Osteoblast (primary cell): ENCODE results near the gene HLA-DPA1. TPM values are rescaled to one million over a fixed set of nuclear protein-coding genes. Genes with fewer than 3 reads are reported as not detected.

Experiments used
- DNase-seq: peaks from one replicate; pipeline ENCODE4 v3.0.0; 2011; ENCODE audit warnings: low spot score, mixed read lengths; ENCODE audit not compliant: insufficient read length; ENCODE audit errors: missing footprints
- H2AFZ ChIP-seq: 2 replicates; pipeline ENCODE4 v1.6.0; 2011; ENCODE audit warnings: mild to moderate bottlenecking, low read length
- H3K27ac ChIP-seq: 2 replicates; pipeline ENCODE4 v1.5.1; 2011; ENCODE audit warnings: mild to moderate bottlenecking, low read depth, low read length, moderate library complexity
- H3K27me3 ChIP-seq: 2 replicates; pipeline ENCODE4 v1.6.0; 2012; ENCODE audit warnings: mild to moderate bottlenecking, control low read depth, inconsistent platforms, low read length, moderate library complexity; ENCODE audit not compliant: insufficient read depth
- H3K36me3 ChIP-seq: 2 replicates; pipeline ENCODE4 v1.5.1; 2011; ENCODE audit warnings: mild to moderate bottlenecking, low read length, control low read depth, moderate library complexity; ENCODE audit not compliant: insufficient read depth
- H3K4me1 ChIP-seq: 2 replicates; pipeline ENCODE4 v1.5.1; 2011; ENCODE audit warnings: mild to moderate bottlenecking, low read length, control low read depth, moderate library complexity; ENCODE audit not compliant: insufficient read depth
- H3K4me2 ChIP-seq: 2 replicates; pipeline ENCODE4 v1.6.0; 2011; ENCODE audit warnings: mild to moderate bottlenecking, low read length; ENCODE audit not compliant: insufficient read depth
- H3K4me3 ChIP-seq: fragments of 200-600 bp; sonication (generic); 3 replicates; pipeline ENCODE4 v1.5.1; 2012; ENCODE audit warnings: mild to moderate bottlenecking, low read length, inconsistent platforms; ENCODE audit not compliant: insufficient read depth
- H3K79me2 ChIP-seq: 2 replicates; pipeline ENCODE4 v1.6.0; 2012; ENCODE audit warnings: mild to moderate bottlenecking, low read length, control low read depth, inconsistent platforms; ENCODE audit not compliant: insufficient read depth
- H3K9me3 ChIP-seq: 2 replicates; pipeline ENCODE4 v1.5.1; 2011; ENCODE audit warnings: low read depth, low read length, control low read depth
- H4K20me1 ChIP-seq: 2 replicates; pipeline ENCODE4 v1.6.0; 2012; ENCODE audit warnings: mild to moderate bottlenecking, low read length, control low read depth; ENCODE audit not compliant: insufficient read depth
- CTCF ChIP-seq: IDR thresholded peaks from 2 replicates; pipeline ENCODE4 v1.5.1; 2011; ENCODE audit warnings: mild to moderate bottlenecking, low read depth, low read length, moderate library complexity; ENCODE audit errors: extremely low read depth
- total RNA-seq: library from RNA; depleted of rRNA; stranded (reverse); fragments of >200 nt; gene quantifications from 2 replicates; pipeline ENCODE4 v1.2.3, GENCODE V29; 2012

The HLA-DPA1 gene
- total RNA-seq, 1 donor: 5.4 TPM

DNA sequence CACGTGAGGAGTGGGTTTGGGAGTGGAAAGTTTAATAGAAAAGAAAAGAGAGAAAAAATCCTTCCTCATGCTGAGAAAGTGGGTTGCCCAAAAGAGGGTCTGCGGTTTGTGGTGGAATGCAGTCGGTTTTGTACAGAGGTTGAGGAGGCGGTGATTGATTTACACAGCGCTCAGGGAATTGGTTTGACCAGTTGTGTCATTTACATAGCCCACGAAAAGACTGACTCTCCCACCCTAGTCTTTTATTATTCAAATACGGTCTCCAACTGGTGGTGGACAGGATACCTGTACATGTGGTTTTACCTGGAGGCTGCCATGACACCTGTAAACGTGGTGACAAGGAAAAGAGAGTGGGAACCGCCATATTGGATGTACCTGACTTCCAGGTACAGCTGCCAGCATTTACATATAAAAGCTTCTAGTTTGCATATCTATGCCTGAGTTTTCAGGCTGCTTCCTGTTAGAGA lies 44.4 kb upstream of the HLA-DPA1 start:
- Histone ChIP-seq H3K4me2 (no peak overlapping the region), H3K4me1 (no peaks in the 10 kb centered on the region), H3K36me3 (no peaks in the 10 kb centered on the region), H3K27me3 (peaks cover 69% of the 10 kb centered on the region), H4K20me1 (peaks cover 3% of the 10 kb centered on the region), H3K4me3 (no peak overlapping the region), H2AFZ (no peak overlapping the region), H3K27ac (no peak overlapping the region), H3K9me3 (no peaks in the 10 kb centered on the region), H3K79me2 (no peaks in the 10 kb centered on the region)
- TF ChIP-seq CTCF: no peak
- no peak for DNase-seq

DNA sequence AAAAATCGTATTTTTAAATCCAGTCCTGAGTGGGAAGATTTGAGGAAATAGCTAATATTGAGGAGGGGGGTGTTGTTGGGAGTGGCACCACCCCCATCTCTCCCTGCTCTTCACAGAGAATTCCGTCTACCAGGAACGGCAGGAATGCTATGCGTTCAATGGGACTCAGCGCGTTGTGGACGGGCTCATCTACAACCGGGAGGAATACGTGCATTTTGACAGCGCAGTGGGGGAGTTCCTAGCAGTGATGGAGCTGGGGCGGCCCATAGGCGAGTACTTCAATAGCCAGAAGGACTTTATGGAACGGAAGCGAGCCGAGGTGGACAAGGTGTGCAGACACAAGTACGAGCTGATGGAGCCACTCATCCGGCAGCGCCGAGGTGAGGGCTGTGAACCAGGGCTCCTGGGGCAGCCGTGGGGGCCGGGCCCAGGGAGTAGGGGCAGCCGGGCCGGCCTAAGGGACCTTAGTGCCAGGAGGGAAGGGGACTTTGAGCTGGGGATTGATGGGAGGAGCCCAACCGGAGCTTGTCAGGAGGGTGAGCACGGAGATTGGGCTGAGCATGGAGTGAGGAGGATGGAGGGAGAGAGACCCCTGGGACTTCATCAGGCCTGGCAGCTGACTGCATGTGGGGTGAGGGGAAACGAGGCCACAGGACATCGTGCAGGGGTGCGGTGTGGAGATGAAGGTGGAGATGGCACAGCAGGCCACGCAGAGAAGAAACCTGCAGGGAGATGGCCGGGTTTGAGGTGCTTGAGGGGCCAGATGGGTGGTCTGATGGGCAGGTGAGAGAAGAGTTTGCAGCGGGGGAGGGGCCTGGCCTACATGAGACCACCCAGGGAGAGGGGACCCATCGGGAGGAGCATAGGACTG lies 43.6 kb upstream of the HLA-DPA1 start:
- no peaks in the 10 kb centered on the region for H3K4me1 ChIP-seq
- H3K9me3 ChIP-seq: no peaks in the 10 kb centered on the region
- H3K4me3 ChIP-seq: no peak overlapping the region
- H3K36me3 ChIP-seq: no peaks in the 10 kb centered on the region
- no peak overlapping the region for H3K4me2 ChIP-seq
- TF ChIP-seq CTCF: no peak
- no peak overlapping the region for H3K27ac ChIP-seq
- H3K79me2 ChIP-seq: no peaks in the 10 kb centered on the region
- DNase-seq: no peak
- H2AFZ ChIP-seq: no peak overlapping the region
- peaks cover 72% of the 10 kb centered on the region for H3K27me3 ChIP-seq
- peaks cover 3% of the 10 kb centered on the region for H4K20me1 ChIP-seq

GRCh38 chr6:33116417-33116816 lies 43.0 kb upstream of the HLA-DPA1 start:
- peaks cover 3% of the 10 kb centered on the region for H4K20me1 ChIP-seq

More at GRCh38 chr6:33116417-33116816, 43.0 kb upstream of the HLA-DPA1 start:
- H3K4me1 ChIP-seq: no peaks in the 10 kb centered on the region
- TF ChIP-seq CTCF: no peak
- no peak for DNase-seq
- H2AFZ ChIP-seq: no peak overlapping the region
- H3K27me3 ChIP-seq: peaks cover 72% of the 10 kb centered on the region
- H3K4me2 ChIP-seq: no peak overlapping the region
- no peaks in the 10 kb centered on the region for H3K36me3 ChIP-seq
- H3K9me3 ChIP-seq: no peaks in the 10 kb centered on the region
- H3K27ac ChIP-seq: no peak overlapping the region
- no peaks in the 10 kb centered on the region for H3K79me2 ChIP-seq
- no peak overlapping the region for H3K4me3 ChIP-seq
